HG03558 (cell line): Measurements from ENCODE around the gene SMYD3.
"Not testable (repeated sequence)": the region's sequence is repeated elsewhere in the genome, so short reads cannot be mapped to it uniquely, and the experiment has no call there.

Experiments
- ATAC-seq: cut with Tn5 transposase; IDR thresholded peaks from one replicate; pipeline ENCODE4 v1.9.1; 2021; ENCODE audit warnings: moderate number of reproducible peaks; ENCODE audit not compliant: unreplicated experiment; ENCODE audit errors: extremely low read depth

SMYD3 gene

GRCh38 chr1:245842106-245842505, 665.0 kb downstream of the SMYD3 start:
- no peak for ATAC-seq

- no peak for ATAC-seq
Measured at GRCh38 chr1:245840971-245841370, 666.1 kb downstream of the SMYD3 start.

GRCh38 chr1:245837718-245838117, 669.4 kb downstream of the SMYD3 start:
- ATAC-seq = no peak

- ATAC-seq = no peak
Measured at GRCh38 chr1:245835386-245835785, 671.7 kb downstream of the SMYD3 start.

GRCh38 chr1:245834002-245834401, 673.1 kb downstream of the SMYD3 start:
- no peak for ATAC-seq

GRCh38 chr1:245832771-245833527, 674.1 kb downstream of the SMYD3 start:
- no peak for ATAC-seq

GRCh38 chr1:245831518-245831917, 675.6 kb downstream of the SMYD3 start:
- no peak for ATAC-seq

GRCh38 chr1:245829826-245830225, 677.3 kb downstream of the SMYD3 start:
- ATAC-seq = no peak

- no peak for ATAC-seq
Measured at GRCh38 chr1:245829194-245829593, 677.9 kb downstream of the SMYD3 start.

- no peak for ATAC-seq
Measured at GRCh38 chr1:245827301-245827700, 679.8 kb downstream of the SMYD3 start.

GRCh38 chr1:245825128-245825901, 681.8 kb downstream of the SMYD3 start:
- no peak for ATAC-seq

- ATAC-seq = no peak
Measured at GRCh38 chr1:245823408-245824147, 683.5 kb downstream of the SMYD3 start.

- ATAC-seq = no peak
Measured at GRCh38 chr1:245822996-245823395, 684.1 kb downstream of the SMYD3 start.

GRCh38 chr1:245818363-245818762, 688.7 kb downstream of the SMYD3 start:
- not testable (repeated sequence) for ATAC-seq

- ATAC-seq = not testable (repeated sequence)
Measured at GRCh38 chr1:245816496-245816895, 690.6 kb downstream of the SMYD3 start.

- no peak for ATAC-seq
Measured at GRCh38 chr1:245814651-245815050, 692.4 kb downstream of the SMYD3 start.

GRCh38 chr1:245812278-245812677, 694.8 kb downstream of the SMYD3 start:
- ATAC-seq = no peak

GRCh38 chr1:245810789-245811337, 696.2 kb downstream of the SMYD3 start:
- ATAC-seq = no peak

GRCh38 chr1:245810181-245810769, 696.8 kb downstream of the SMYD3 start:
- no peak for ATAC-seq

- no peak for ATAC-seq
Measured at GRCh38 chr1:245809361-245809760, 697.7 kb downstream of the SMYD3 start.
